ENCODE results near the gene SLC2A8.

Gene SLC2A8

DNA sequence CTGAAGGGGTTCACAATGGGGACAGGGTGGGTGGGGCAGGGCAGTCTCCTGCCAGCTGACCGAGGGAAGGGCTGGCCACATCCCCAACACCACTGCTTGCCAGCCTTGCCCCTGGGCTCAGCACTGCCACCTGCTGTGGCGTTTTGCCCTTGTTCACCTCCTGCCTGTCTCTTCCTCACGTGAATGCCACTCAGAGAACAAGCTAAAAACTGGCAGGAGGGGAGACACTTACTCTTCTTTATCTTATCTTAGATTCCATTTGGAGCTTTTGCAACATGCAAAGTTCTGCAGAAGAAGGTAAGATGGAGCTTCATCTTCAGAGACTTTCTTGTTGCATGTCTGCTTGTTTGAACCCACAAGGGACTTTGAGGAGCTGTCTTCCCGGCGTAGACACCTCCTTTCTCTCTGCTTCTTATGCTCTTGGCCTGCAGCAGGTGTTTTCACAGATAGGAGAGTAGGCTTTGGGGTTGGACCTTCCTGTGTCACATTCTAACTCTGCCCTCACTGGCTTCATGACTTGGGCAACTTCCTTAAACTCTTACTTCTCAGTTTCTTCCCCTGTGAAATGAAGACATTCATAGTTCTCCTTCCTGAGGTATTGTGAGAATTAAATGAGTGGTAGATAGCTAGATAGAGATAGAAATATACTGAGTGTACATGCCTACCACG lies 58.5 kb downstream of the SLC2A8 start:
- no peak overlapping the region for H3K27ac ChIP-seq (replicated peaks; ENCODE audit: low read length)
- no peak overlapping the region for H4K91ac ChIP-seq (ENCODE audit: low read depth, low read length, poor library complexity)
- no peak for DNase-seq (ENCODE audit: low spot score)

DNA sequence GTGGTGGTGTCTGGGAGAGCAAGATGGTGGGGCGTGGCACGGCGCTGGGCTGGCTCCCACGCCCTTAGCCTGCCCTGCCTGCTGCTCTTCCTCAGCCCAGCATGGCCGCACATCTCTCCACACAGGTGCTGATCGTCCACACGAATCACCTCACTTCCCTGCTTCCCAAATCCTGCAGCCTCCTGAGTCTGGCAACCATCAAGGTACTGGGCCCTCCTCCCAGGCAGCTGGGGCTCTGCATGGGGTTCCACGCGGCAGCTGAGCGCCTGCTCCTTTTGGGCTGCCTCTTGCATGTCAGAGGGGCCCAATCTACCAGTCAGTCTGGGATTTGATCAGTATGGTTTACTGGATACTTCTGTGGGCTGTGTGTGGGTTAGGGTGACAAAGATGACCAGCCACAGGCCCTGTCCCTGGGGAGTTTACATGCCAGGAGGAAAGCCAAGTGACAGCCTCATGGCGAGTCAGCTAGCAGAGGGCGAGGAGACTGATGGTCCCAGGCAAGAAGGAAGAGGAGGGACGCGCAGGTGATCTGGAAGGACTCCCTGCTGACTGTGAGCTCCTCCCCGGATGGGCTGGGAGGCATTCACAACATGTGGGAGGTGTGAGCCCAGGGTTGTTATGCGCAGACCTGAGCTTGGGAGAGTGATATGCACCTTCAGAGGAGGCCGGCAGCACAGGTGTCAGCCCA lies 60.4 kb downstream of the SLC2A8 start:
- peak overlapping the region in 1 of 2 donors; percentile 32 for H3K4me3 ChIP-seq (ENCODE audit: low read length in 2 of 2)
- no peak overlapping the region for H4K8ac ChIP-seq (ENCODE audit: low read depth, low read length)
- no peak overlapping the region for H2AFZ ChIP-seq (ENCODE audit: low read length)
- no peaks in the 10 kb centered on the region for H3K27me3 ChIP-seq (ENCODE audit: control insufficient read depth in 3 of 3, insufficient read depth in 3 of 3, low read depth in 1 of 3, low read length in 3 of 3)
- peak overlapping the region; percentile 26 for H3K23ac ChIP-seq (ENCODE audit: low read depth, low read length, poor library complexity)
- no peak overlapping the region for H3K4ac ChIP-seq (ENCODE audit: low read length)
- H3K4me1 ChIP-seq (ENCODE audit: control insufficient read depth in 2 of 2, insufficient read depth in 1 of 2, low read depth in 1 of 2, low read length in 2 of 2) = no peaks in the 10 kb centered on the region
- no peak overlapping the region for H3K14ac ChIP-seq (ENCODE audit: low read length)
- H3K36me3 ChIP-seq (replicated peaks in 1 of 2; ENCODE audit: control insufficient read depth in 2 of 2, insufficient read depth in 2 of 2, low read length in 2 of 2) = peaks cover 15 to 53% of the 10 kb centered on the region in 2 donors
- H2AK5ac ChIP-seq (ENCODE audit: low read depth, low read length) = no peak overlapping the region
- no peak overlapping the region for H2BK120ac ChIP-seq (ENCODE audit: low read depth, low read length)
- no peak overlapping the region for H4K91ac ChIP-seq (ENCODE audit: low read depth, low read length, poor library complexity)
- no peaks in the 10 kb centered on the region for H3K9me3 ChIP-seq (replicated peaks in 1 of 2; ENCODE audit: control insufficient read depth in 2 of 2, insufficient read depth in 1 of 2, low read depth in 1 of 2, low read length in 2 of 2)
- WGBS, 2 donors (ENCODE audit: extremely low coverage in 2 of 2, insufficient read length in 2 of 2, insufficient replicate concordance in 1 of 2) = no CpG with 5 or more reads among the region's 17 CpGs
- H3K18ac ChIP-seq (ENCODE audit: low read length) = no peak overlapping the region
- no peak for DNase-seq (ENCODE audit: low spot score)
- no peak overlapping the region for H2BK12ac ChIP-seq (ENCODE audit: low read length)
- peak overlapping the region; percentile 63 for H3K9ac ChIP-seq (ENCODE audit: low read depth, low read length, poor library complexity)
- H2BK15ac ChIP-seq (ENCODE audit: low read length) = no peak overlapping the region
- no peak overlapping the region for H3K27ac ChIP-seq (replicated peaks; ENCODE audit: low read length)
- H2BK5ac ChIP-seq (ENCODE audit: low read length) = no peak overlapping the region
- no peak overlapping the region for H3K4me2 ChIP-seq (ENCODE audit: insufficient read depth, low read length, poor library complexity, severe bottlenecking)
- no peaks in the 10 kb centered on the region for H3K79me1 ChIP-seq (ENCODE audit: low read depth, low read length)

More for the DNA sequence above, 58.5 kb downstream of the SLC2A8 start:
- H3K14ac ChIP-seq (ENCODE audit: low read length) = no peak overlapping the region
- no peak overlapping the region for H3K9ac ChIP-seq (ENCODE audit: low read depth, low read length, poor library complexity)
- WGBS, 2 donors (ENCODE audit: extremely low coverage in 2 of 2, insufficient read length in 2 of 2, insufficient replicate concordance in 1 of 2) = no CpG with 5 or more reads among the region's 6 CpGs
- H3K4me3 ChIP-seq (ENCODE audit: low read length in 2 of 2) = no peak overlapping the region
- no peak overlapping the region for H3K18ac ChIP-seq (ENCODE audit: low read length)
- H3K23ac ChIP-seq (ENCODE audit: low read depth, low read length, poor library complexity) = no peak overlapping the region
- peaks cover 7 to 40% of the 10 kb centered on the region in 2 donors for H3K36me3 ChIP-seq (replicated peaks in 1 of 2; ENCODE audit: control insufficient read depth in 2 of 2, insufficient read depth in 2 of 2, low read length in 2 of 2)
- no peak overlapping the region for H2BK120ac ChIP-seq (ENCODE audit: low read depth, low read length)
- no peak overlapping the region for H2BK12ac ChIP-seq (ENCODE audit: low read length)
- peaks cover 2 to 3% of the 10 kb centered on the region in 2 donors for H3K4me1 ChIP-seq (ENCODE audit: control insufficient read depth in 2 of 2, insufficient read depth in 1 of 2, low read depth in 1 of 2, low read length in 2 of 2)
- no peak overlapping the region for H2AK5ac ChIP-seq (ENCODE audit: low read depth, low read length)
- no peak overlapping the region for H2AFZ ChIP-seq (ENCODE audit: low read length)
- H3K79me1 ChIP-seq (ENCODE audit: low read depth, low read length) = no peaks in the 10 kb centered on the region
- H2BK15ac ChIP-seq (ENCODE audit: low read length) = no peak overlapping the region
- no peak overlapping the region for H2BK5ac ChIP-seq (ENCODE audit: low read length)
- no peaks in the 10 kb centered on the region for H3K27me3 ChIP-seq (ENCODE audit: control insufficient read depth in 3 of 3, insufficient read depth in 3 of 3, low read depth in 1 of 3, low read length in 3 of 3)
- no peaks in the 10 kb centered on the region for H3K9me3 ChIP-seq (replicated peaks in 1 of 2; ENCODE audit: control insufficient read depth in 2 of 2, insufficient read depth in 1 of 2, low read depth in 1 of 2, low read length in 2 of 2)
- no peak overlapping the region for H3K4ac ChIP-seq (ENCODE audit: low read length)
- H4K8ac ChIP-seq (ENCODE audit: low read depth, low read length) = no peak overlapping the region
- H3K4me2 ChIP-seq (ENCODE audit: insufficient read depth, low read length, poor library complexity, severe bottlenecking) = no peak overlapping the region

Small RNA genes within 50 kb of the gene (small RNA-seq; reads per million reads assigned to genes)
- 342 reads per million, percentile 98 among the genes with 10 or more reads in this experiment for gene SNORA65 (ENCODE audit: insufficient read depth)
